ENCODE measurements around the gene TUBGCP4. TPM values are rescaled to one million over a fixed set of nuclear protein-coding genes. Genes with fewer than 3 reads are reported as not detected.

The TUBGCP4 gene
- total RNA-seq, 4 donors from 2014 or later = 11.8 to 17.5 (median 14.3) TPM

DNA sequence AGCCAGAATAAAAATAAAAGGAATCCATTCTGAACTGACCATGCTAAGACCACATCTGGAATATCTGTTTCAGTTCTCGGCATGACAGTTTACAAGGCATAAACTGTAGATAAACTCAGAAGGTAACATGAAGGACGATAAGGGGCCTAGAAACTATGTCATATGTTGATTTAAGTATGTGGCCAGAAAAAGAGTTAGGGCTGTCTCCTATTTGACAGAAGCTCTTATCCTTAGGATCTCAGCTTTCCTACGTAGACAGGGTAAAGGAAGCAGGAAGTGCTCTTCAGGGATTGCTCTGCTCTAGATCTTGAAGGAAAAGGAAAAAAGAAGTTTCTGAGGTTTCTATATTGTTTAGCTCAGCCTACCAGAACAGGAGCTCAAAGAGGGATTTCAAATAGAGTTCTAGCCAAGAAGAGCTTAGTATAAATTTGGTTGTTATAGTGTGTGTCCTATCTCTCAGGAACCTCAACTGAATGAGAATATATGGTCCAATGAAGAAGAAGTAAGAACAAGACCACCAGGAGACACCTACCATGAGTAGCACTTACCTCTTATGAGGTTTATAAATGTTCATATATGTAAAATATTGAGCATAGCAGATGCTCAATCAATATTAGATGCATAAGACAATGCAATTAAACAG lies 62.9 kb downstream of the TUBGCP4 start:
- Histone ChIP-seq H3K36me3 (peaks cover 7 to 82% (median 7%) of the 10 kb centered on the region in 3 donors), H3K27ac (no peak overlapping the region), H3K27me3 (no peaks in the 10 kb centered on the region), H3K4me1 (no peaks in the 10 kb centered on the region), H3K4me3 (no peak overlapping the region), H3K9me3 (no peaks in the 10 kb centered on the region)
- DNase-seq (ENCODE audit: low spot score in 2 of 2) = no peak
- no peak for TF ChIP-seq EP300 (IDR thresholded peaks at IDR 0.05)
- TF ChIP-seq, protein P1, sequence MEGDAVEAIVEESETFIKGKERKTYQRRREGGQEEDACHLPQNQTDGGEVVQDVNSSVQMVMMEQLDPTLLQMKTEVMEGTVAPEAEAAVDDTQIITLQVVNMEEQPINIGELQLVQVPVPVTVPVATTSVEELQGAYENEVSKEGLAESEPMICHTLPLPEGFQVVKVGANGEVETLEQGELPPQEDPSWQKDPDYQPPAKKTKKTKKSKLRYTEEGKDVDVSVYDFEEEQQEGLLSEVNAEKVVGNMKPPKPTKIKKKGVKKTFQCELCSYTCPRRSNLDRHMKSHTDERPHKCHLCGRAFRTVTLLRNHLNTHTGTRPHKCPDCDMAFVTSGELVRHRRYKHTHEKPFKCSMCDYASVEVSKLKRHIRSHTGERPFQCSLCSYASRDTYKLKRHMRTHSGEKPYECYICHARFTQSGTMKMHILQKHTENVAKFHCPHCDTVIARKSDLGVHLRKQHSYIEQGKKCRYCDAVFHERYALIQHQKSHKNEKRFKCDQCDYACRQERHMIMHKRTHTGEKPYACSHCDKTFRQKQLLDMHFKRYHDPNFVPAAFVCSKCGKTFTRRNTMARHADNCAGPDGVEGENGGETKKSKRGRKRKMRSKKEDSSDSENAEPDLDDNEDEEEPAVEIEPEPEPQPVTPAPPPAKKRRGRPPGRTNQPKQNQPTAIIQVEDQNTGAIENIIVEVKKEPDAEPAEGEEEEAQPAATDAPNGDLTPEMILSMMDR (IDR thresholded peaks at IDR 0.05) = no peak
- no peak for TF ChIP-seq POLR2A (IDR thresholded peaks at IDR 0.05)
- WGBS, 2 donors = 85 to 89% methylated on average over 3 of the region's 3 CpGs

DNA sequence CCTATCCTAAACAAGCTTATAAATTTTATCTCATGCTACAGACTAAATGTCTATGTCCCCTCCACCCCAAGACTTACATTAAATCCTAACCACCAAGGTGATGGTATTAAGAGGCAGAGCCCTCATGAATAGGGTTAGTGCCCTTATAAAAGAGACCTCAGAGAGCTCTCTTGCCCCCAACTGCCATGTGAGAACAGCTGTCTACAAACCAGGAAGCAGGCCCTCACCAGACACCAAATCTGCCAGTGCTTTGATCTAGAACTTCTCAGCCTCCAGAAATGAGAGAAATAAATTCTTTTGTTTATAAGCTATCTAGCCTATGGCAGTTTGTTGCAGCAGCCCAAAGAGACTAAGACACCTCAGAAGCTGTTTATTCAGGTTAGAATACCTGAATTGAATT lies 63.5 kb downstream of the TUBGCP4 start:
- H3K4me1 ChIP-seq = no peaks in the 10 kb centered on the region
- TF ChIP-seq, protein P1 (IDR thresholded peaks at IDR 0.05) = no peak
- TF ChIP-seq EP300 (IDR thresholded peaks at IDR 0.05) (no peak), POLR2A (IDR thresholded peaks at IDR 0.05) (no peak)
- no peak for DNase-seq (ENCODE audit: low spot score in 2 of 2)
- no peaks in the 10 kb centered on the region for H3K9me3 ChIP-seq
- no peak overlapping the region for H3K4me3 ChIP-seq
- peaks cover 7 to 86% (median 7%) of the 10 kb centered on the region in 3 donors for H3K36me3 ChIP-seq
- no peak overlapping the region for H3K27ac ChIP-seq
- no peaks in the 10 kb centered on the region for H3K27me3 ChIP-seq

DNA sequence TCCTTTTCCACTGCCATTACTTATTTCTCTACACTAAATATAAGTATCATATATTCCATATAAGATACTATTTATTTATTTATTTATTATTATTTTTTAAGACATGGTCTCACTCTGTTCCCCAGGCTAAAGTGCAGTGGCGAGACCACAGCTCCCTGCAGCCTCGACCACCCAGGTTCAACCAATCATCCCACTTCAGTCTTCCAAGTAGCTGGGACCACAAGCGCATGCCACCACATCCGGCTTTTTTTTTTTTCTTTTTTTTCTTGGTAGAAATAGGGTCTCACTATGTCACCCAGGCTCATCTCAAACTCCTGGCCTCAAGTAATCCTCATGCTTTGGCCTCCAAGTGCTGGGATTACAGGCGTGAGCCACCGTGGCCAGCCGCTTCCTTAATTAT lies 65.5 kb downstream of the TUBGCP4 start:
- Histone ChIP-seq H3K4me1 (peaks cover 0 to 9% (median 0%) of the 10 kb centered on the region in 4 donors), H3K27ac (no peak overlapping the region), H3K36me3 (peaks cover 2 to 69% (median 7%) of the 10 kb centered on the region in 3 donors), H3K9me3 (no peaks in the 10 kb centered on the region), H3K4me3 (no peak overlapping the region), H3K27me3 (no peaks in the 10 kb centered on the region)
- DNase-seq (ENCODE audit: low spot score in 2 of 2) = no peak
- TF ChIP-seq POLR2A (IDR thresholded peaks at IDR 0.05) (no peak), EP300 (IDR thresholded peaks at IDR 0.05) (no peak)
- TF ChIP-seq, protein P1 (IDR thresholded peaks at IDR 0.05) = no peak
- WGBS, 2 donors = 96% methylated on average over 7 of the region's 7 CpGs

DNA sequence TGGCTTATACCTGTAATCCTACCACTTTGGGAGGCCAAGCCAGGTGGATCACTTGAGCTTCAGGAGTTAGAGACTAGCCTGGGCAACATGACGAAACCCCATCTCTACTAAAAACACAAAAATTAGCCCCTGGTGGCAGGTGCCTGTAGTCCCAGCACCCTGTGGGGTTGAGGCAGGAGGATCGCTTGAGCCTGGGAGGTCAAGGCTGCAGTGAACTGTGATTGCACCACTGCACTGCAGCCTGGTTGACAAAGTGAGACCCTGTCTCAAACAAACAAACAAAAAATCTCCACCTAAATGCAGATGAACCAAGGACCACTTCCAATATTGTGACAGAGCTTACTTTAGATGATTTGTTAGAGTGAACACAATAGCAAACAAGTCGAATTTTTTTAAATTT lies 68.4 kb downstream of the TUBGCP4 start:
- no peak overlapping the region for H3K4me3 ChIP-seq
- TF ChIP-seq EP300 (IDR thresholded peaks at IDR 0.05) = no peak
- TF ChIP-seq POLR2A (IDR thresholded peaks at IDR 0.05) = no peak
- TF ChIP-seq, protein P1 (IDR thresholded peaks at IDR 0.05) = no peak
- peaks cover 0 to 40% (median 4%) of the 10 kb centered on the region in 3 donors for H3K36me3 ChIP-seq
- WGBS, 2 donors = 85 to 91% methylated on average over 3 of the region's 3 CpGs
- H3K27me3 ChIP-seq = no peaks in the 10 kb centered on the region
- H3K27ac ChIP-seq = peak overlapping the region in 1 of 4 donors; percentile 46
- no peak for DNase-seq (ENCODE audit: low spot score in 2 of 2)
- H3K4me1 ChIP-seq = peaks cover 0 to 9% (median 0%) of the 10 kb centered on the region in 4 donors
- no peaks in the 10 kb centered on the region for H3K9me3 ChIP-seq

DNA sequence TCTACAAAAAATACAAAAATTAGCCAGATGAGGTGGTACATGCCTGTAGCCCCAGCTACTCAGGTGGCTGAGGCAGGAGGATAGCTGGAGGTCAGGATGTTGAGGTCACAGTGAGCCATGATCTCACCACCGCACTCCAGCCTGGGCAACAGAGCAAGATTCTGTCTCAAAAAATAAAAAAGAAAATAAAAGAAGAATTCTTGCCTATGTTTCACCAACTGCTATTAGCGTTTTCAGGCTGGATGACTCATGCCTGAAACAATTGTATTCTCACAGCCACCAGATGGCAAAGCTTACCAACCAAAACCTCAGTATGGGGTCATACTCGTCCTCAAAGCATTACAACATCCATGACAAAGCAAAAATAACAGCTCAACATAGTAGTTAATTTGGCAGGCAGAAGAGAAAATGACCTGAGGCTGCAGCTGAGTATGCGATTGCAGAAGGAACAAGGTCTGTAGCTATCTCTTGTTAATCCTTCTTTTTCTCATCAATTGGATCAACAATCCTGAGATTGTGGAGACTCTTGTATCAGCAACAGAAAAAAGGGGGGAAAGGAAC lies 69.9 kb downstream of the TUBGCP4 start:
- H3K4me3 ChIP-seq = no peak overlapping the region
- H3K27ac ChIP-seq = peak overlapping the region in 3 of 4 donors; percentile 43 to 71 (median 66)
- TF ChIP-seq POLR2A (IDR thresholded peaks at IDR 0.05) (no peak), EP300 (IDR thresholded peaks at IDR 0.05) (peak; percentile 11 to 85)
- TF ChIP-seq, protein P1 (IDR thresholded peaks at IDR 0.05) = peak in 4 of 5 experiments; percentile 24 to 74 (median 50)

More for the DNA sequence above, 69.9 kb downstream of the TUBGCP4 start:
- peak in 1 of 2 donors; percentile 59 for DNase-seq (ENCODE audit: low spot score in 2 of 2)
- H3K9me3 ChIP-seq = no peaks in the 10 kb centered on the region
- WGBS, 2 donors = 8 to 15% methylated on average over 4 of the region's 4 CpGs
- H3K4me1 ChIP-seq = peaks cover 0 to 9% (median 0%) of the 10 kb centered on the region in 4 donors
- H3K36me3 ChIP-seq = peaks cover 0 to 39% (median 4%) of the 10 kb centered on the region in 3 donors
- H3K27me3 ChIP-seq = no peaks in the 10 kb centered on the region
